Activated effector memory CD4-positive, alpha-beta T cell treated with anti-CD3 and anti-CD28 coated beads, Interleukin-2, amount 50 U/mL, for 16 hours (primary cell): ENCODE results near the gene HLA-DQB1.
A peak's percentile ranks its signal among the peaks of the same experiment; 100 is the strongest.
"Not testable (repeated sequence)": the region's sequence is repeated elsewhere in the genome, so short reads cannot be mapped to it uniquely, and the experiment has no call there.

Source experiments
- DNase-seq: peaks from one replicate; pipeline ENCODE4 v3.0.0-alpha.2; 2020

HLA-DQB1 gene

GRCh38 chr6:32666420-32667300 is at the start of gene HLA-DQB1:
HLA-DQB1 (minus strand) TSS chr6:32666657; CDS start chr6:32666607, 50 bp downstream.
- peak; percentile 80 for DNase-seq

DNA sequence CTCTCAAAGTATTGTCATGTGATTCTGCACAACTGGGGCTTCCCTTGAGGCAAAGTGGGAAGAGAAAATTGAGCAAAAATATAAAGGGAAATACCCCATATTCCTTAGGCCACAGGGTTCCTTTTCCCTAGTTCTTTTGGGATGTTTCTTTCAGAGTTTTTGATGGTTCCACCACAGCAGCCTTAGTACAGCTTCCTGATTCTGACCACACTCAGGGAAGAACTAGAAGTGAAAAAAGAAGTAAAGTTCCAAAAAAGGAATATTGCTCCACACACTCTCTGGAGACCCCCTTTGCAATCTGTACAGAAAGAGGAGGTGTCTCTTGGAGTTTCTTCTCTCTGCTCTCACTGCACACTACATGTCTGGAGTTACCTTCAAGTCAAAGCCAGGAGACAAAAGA is 46.8 kb upstream of the HLA-DQB1 start:
- DNase-seq: no peak

DNA sequence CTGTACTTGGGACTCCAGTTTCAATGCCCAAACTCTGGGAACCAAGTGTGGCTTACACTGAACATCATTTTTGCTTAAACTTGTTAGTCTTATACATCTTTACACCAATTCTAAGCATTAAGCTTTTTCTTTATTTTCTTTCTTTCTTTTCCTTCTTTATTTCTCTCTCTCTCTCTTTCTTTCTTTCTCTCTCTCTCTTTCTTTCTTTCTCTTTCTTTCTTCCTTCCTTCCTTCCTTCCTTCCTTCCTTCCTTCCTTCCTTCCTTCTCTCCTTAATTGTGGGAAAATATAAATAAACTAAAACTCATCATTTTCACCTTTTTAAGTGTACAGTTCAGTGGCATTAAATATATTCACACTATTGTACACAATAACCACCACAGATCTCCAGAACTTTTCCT is 43.2 kb upstream of the HLA-DQB1 start:
- no peak for DNase-seq

DNA sequence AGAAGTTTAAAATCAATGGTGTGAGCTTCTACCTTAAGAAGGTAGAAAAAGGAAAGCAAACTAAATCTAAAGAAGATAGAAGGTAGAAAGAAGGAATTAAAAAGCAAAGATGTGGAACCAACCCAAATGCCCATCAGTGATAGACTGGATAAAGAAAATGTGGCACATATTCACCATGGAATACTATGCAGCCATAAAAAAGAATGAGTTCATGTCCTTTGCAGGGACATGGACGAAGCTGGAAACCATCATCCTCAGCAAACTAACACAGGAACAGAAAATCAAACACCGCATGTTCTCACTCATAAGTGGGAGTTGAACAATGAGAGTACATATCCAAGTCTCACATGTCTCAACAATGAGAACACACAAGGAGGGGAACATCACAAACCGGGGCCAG is 38.7 kb upstream of the HLA-DQB1 start:
- DNase-seq: not testable (repeated sequence)

- DNase-seq: no peak
These were observed 36.9 kb upstream of the HLA-DQB1 start for GRCh38 chr6:32703347-32703746.

GRCh38 chr6:32700391-32701040 is 34.1 kb upstream of the HLA-DQB1 start:
- DNase-seq: no peak

DNA sequence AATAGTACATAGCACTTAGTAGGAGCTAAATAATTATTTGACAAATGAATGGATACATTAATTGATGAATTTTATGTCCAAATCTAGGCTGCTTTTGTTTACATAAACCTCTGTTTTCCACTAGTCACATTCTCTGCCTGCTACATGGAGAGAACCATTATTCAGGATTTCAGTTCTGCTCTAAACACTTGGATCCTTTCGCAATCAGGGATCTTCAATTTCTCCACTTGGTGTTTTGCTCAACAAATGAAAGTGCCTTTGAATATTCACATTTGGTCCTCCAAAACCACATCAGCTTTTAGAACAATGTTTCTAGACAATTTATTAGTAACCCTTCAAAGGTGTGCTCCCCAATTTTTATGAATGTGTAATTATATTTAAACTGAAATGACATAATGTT is 30.6 kb upstream of the HLA-DQB1 start:
- no peak for DNase-seq

GRCh38 chr6:32692019-32692418 is 25.6 kb upstream of the HLA-DQB1 start:
- DNase-seq: peak; percentile 82

- no peak for DNase-seq
These were observed 23.4 kb upstream of the HLA-DQB1 start for GRCh38 chr6:32689531-32690501.

GRCh38 chr6:32685603-32686002 is 19.1 kb upstream of the HLA-DQB1 start:
- DNase-seq: no peak

DNA sequence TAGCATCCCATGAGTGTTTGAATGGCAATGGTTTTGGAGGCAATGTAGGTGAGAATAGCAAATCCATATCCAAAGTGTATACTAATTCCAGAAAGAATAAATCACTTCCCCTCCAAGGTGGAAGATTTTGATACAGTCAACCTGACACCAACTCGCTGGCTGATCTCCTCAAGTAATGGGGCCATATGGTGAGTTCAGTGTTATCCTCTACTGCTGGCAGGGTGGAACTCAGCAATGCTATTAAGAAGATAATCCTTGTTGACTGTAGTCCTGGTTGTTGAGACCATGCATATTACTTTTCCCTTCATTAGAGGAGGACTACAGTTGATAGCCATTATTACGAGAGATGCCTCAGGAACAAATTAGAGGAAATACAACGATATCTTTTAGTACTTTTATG is 17.8 kb upstream of the HLA-DQB1 start:
- no peak for DNase-seq

- no peak for DNase-seq
These were observed 13.6 kb upstream of the HLA-DQB1 start for GRCh38 chr6:32680055-32680454.

- no peak for DNase-seq
These were observed 13.0 kb upstream of the HLA-DQB1 start for GRCh38 chr6:32679492-32679891.

GRCh38 chr6:32674123-32674522 is 7.7 kb upstream of the HLA-DQB1 start:
- not testable (repeated sequence) for DNase-seq

GRCh38 chr6:32671908-32672307 is 5.5 kb upstream of the HLA-DQB1 start:
- not testable (repeated sequence) for DNase-seq

DNA sequence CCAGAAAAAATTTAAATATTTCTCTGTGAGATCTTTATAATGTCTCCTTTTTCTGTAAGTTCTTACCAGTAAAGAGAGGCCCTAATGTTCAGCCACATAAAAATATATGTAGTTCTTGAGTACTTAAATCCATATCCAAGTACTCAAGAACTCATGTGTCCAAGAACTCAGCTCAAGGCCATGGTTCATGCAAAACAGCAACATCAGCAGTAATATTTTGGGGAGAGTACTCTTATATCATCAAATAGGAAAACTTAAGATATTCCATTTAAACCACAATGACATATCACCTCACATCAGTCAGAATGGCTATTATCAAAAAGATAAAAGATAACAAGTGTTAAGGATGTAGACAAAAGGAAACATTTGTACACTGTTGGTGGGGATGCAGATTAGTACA is 3.4 kb upstream of the HLA-DQB1 start:
- no peak for DNase-seq

DNA sequence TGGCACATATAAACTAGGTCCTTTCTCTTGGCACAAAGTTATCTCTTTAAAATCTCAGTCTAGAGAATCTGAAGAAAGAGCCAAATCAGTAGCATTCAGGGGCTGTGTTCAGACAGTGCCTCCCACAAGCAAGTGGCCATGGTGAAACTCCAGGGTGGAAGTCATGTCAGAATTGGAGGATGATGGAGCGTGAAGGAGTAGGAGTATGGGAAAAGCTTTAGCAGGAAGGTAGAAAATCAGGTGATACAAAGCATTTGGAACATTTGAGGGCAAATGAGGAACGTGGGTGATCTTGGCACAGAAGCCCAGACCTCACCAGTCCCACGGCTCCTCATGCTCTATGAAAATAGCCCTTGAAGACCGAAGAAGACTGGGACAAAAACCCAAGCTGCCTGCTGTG is 2.8 kb upstream of the HLA-DQB1 start:
- DNase-seq: no peak

DNA sequence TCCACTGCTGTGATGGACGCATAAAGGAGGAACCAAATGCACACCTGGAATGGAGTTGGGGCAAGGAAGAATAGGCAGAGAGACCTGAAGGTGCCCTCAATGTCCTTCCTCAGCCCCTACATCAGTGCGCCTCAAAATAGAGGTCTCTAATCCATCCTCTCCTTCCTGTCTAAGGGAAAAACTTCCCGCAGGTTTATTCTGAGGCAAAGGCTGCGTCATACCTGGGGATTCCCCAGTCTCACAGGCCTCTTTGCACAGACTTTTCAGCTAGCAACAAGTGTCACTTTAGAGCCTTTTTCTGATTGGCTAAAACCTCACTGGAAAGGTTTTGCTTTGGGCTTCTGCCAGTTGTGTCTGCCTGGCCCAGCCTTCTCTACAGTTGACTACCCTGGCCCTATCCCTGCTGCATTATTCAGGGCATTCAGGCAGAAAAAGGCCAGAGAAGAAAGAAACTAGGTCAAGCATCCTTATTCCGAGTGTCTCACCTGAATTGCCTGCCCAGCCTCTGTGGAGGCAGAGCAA is 1.8 kb upstream of the HLA-DQB1 start:
- DNase-seq: peak; percentile 81

DNA sequence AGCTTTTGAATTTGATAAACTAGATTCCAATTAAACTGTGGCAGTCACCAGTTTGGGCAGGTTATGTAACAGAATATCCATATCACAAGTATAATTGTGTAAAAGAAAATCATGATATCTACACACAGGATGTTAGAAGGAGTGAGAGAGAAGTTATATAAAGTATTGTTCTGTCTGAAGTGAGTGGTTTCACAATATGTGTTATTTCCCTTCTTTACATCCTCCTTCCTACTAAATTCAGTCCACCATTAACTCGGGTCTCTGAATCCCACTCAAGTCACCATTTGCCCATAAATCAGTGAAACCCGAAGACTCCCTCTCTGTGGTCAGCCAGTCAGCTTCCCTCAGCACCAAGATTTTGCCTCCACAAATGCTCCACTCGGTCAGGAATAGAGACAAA is 796 bp downstream of the HLA-DQB1 start:
- DNase-seq: no peak

- peak; percentile 80 for DNase-seq
These were observed 1.6 kb downstream of the HLA-DQB1 start for GRCh38 chr6:32664827-32665362.

GRCh38 chr6:32664354-32664753 is 2.1 kb downstream of the HLA-DQB1 start:
- DNase-seq: no peak

- DNase-seq: no peak
These were observed 3.6 kb downstream of the HLA-DQB1 start for GRCh38 chr6:32662836-32663235.

DNA sequence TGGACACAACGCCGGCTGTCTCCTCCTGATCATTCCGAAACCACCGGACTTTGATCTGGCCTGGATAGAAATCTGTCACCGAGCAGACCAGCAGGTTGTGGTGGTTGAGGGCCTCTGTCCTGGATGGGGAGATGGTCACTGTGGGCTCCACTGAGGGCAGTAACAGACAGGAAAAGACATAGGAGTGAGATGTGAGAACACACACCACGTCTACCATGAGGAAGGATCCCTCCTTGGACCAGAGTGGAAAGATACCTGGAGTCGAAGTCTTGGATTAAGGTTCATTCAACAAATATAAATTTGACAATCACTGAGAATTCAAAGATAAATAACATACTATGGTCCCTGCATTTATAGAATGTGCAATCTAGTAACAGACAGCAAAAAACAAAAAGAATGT is 4.4 kb downstream of the HLA-DQB1 start:
- no peak for DNase-seq
